Kidney epithelial cell (primary cell): ENCODE measurements around the gene MRM2. TPM values are rescaled to one million over a fixed set of nuclear protein-coding genes. Genes with fewer than 3 reads are reported as not detected.

Experiments used
- DNase-seq: peaks from one replicate; pipeline ENCODE4 v3.0.0-alpha.2; 2010; ENCODE audit warnings: low read depth
- H3K27me3 ChIP-seq: 2 replicates; pipeline ENCODE4 v1.6.0; 2011; ENCODE audit warnings: low read length; ENCODE audit not compliant: control insufficient read depth, insufficient read depth
- H3K36me3 ChIP-seq: 2 replicates; pipeline ENCODE4 v1.5.1; 2011; ENCODE audit warnings: low read length; ENCODE audit not compliant: control insufficient read depth, insufficient read depth
- H3K4me3 ChIP-seq: 2 replicates; pipeline ENCODE4 v1.5.1; 2011; ENCODE audit warnings: low read depth, mild to moderate bottlenecking, control low read depth, low read length
- CTCF ChIP-seq: IDR thresholded peaks from 2 replicates; pipeline ENCODE4 v1.5.1; 2011; ENCODE audit warnings: mild to moderate bottlenecking, moderate library complexity, low read length, control low read depth, inconsistent platforms; ENCODE audit not compliant: insufficient read depth, poor library complexity, severe bottlenecking
- total RNA-seq: library from RNA; depleted of rRNA; stranded (reverse); fragments of >200 nt; gene quantifications from 2 replicates; pipeline ENCODE4 v1.2.3, GENCODE V29; 2015

MRM2 gene
- total RNA-seq, 1 donor from 2014 or later: 26.3 TPM

- no peak overlapping the region for H3K4me3 ChIP-seq
These were observed 11.1 kb downstream of the MRM2 start for GRCh38 chr7:2230882-2231281.

DNA sequence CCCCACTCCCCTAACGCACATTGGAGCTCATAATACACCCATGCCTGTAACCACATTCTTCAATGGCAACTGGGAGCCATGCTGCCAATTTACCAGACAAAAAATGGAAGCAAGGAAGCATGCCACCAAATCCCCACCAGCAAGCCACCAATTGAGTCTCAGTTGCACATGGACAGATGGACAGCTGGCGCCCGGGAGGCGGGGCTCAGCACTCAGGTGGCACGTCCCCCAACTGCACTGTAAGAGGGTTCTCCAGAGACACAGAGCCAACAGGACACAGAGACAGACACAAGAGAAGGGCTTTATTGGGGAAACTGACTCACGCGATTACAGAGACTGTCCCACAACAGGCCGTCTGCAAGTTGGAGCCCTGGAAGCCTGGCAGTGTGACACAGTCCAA, 11.8 kb downstream of the MRM2 start:
- Histone ChIP-seq H3K36me3 (no peaks in the 10 kb centered on the region), H3K4me3 (no peak overlapping the region), H3K27me3 (no peaks in the 10 kb centered on the region)
- DNase-seq: no peak
- no peak for TF ChIP-seq CTCF

More at GRCh38 chr7:2230882-2231281, 11.1 kb downstream of the MRM2 start:
- no peak for TF ChIP-seq CTCF
- DNase-seq: no peak
- Histone ChIP-seq H3K36me3 (no peaks in the 10 kb centered on the region), H3K27me3 (no peaks in the 10 kb centered on the region)

DNA sequence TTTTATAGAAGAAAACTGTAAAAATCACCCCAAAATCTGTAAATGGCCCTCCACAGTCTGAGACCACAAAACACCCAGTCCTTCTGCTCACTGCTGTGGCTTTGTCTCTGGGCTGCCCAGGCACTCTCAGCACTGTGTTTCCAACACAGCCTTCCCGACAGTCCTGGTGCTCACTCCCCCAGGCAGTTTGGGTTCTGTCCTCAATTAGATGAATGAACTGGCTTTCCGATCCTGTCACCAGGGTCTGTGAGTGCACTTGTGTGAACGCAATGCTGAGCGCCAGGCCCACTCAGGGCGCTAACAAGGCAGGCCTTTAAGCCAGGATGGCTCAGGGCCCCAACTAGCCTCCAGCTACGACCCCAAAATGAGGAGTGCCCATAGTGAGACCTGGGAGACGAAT, 12.5 kb downstream of the MRM2 start:
- H3K27me3 ChIP-seq: no peaks in the 10 kb centered on the region
- DNase-seq: no peak
- H3K36me3 ChIP-seq: no peaks in the 10 kb centered on the region
- no peak for TF ChIP-seq CTCF
- no peak overlapping the region for H3K4me3 ChIP-seq

- TF ChIP-seq CTCF: no peak
- H3K4me3 ChIP-seq: no peak overlapping the region
- no peaks in the 10 kb centered on the region for H3K36me3 ChIP-seq
- no peaks in the 10 kb centered on the region for H3K27me3 ChIP-seq
- no peak for DNase-seq
These were observed 13.1 kb downstream of the MRM2 start for GRCh38 chr7:2228921-2229320.

DNA sequence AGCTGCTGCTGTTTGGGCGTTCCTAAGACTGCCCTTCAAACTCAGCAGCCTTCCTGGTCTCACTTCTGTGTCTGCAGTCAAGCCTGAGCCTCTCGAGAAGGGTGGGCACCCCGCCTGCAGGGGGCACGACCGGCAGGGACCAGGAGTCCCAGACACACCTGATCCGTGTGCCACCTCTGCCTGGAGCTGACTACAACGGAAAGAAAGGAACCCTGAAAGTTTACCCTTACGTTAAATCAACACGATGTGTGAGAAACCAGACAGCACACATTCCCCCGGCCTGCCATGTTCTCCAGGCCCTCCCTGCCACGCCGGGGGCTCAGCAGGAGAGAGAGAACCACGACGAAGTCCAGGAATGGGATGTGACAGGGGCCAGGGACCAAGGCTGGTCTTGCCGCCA, 14.3 kb downstream of the MRM2 start:
- DNase-seq: no peak
- no peak for TF ChIP-seq CTCF
- no peak overlapping the region for H3K4me3 ChIP-seq
- no peaks in the 10 kb centered on the region for H3K27me3 ChIP-seq
- H3K36me3 ChIP-seq: no peaks in the 10 kb centered on the region

- TF ChIP-seq CTCF: no peak
- Histone ChIP-seq H3K27me3 (no peaks in the 10 kb centered on the region), H3K36me3 (no peaks in the 10 kb centered on the region), H3K4me3 (no peak overlapping the region)
- DNase-seq: no peak
These were observed 16.2 kb downstream of the MRM2 start for GRCh38 chr7:2225830-2226229.
